PC-3 (cell line): ENCODE measurements around the gene HOXC13.

Experiments used
- CTCF ChIP-seq: fragments of 300-600 bp; sonication (generic); conservative IDR thresholded peaks from 2 replicates; pipeline ENCODE4 v1.5.1; 2017; ENCODE audit warnings: antibody characterized with exemption, low read depth, mild to moderate bottlenecking, low read length
- EZH2 ChIP-seq: fragments of 300-600 bp; sonication (generic); IDR thresholded peaks from one replicate; pipeline ENCODE4 v1.6.1; 2017; ENCODE audit warnings: antibody characterized with exemption, mild to moderate bottlenecking, low read length; ENCODE audit not compliant: unreplicated experiment
- EZH2phosphoT487 ChIP-seq: fragments of 300-600 bp; sonication (generic); IDR thresholded peaks from 2 replicates; pipeline ENCODE4 v1.6.1; 2018; ENCODE audit warnings: mild to moderate bottlenecking, antibody characterized with exemption, low read length, borderline replicate concordance

GRCh38 chr12:53956251-53956887, 17.7 kb downstream of the HOXC13 start:
- TF ChIP-seq CTCF (no peak), EZH2phosphoT487 (no peak), EZH2 (no peak)
